ENCODE data around the gene ARMC9.
A peak's percentile ranks its signal among the peaks of the same experiment; 100 is the strongest.
"Not testable (repeated sequence)": the region's sequence is repeated elsewhere in the genome, so short reads cannot be mapped to it uniquely, and the experiment has no call there.

The ARMC9 gene

DNA sequence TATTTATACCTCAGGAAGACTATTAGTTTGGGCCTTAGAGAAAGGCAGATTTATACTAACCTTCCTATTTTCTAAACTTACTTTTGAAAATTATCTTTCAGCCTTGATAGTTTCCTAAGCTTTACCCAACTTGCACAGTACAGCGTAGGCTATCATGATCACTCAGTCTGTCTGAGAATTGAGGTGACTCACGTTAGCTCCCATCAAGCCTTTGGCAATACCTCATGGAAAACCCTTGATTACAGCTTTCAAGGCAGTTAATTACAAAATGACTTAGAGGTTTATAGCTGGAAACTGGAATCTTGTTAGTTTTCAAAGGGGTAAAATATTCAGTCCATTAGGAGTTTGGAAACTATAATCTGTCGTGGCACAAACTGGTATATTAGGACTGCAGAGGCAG, 26.4 kb upstream of the ARMC9 start:
- Histone ChIP-seq H3K4me3 (no peak overlapping the region), H3K27ac (no peak overlapping the region)
- TF ChIP-seq, protein P1, sequence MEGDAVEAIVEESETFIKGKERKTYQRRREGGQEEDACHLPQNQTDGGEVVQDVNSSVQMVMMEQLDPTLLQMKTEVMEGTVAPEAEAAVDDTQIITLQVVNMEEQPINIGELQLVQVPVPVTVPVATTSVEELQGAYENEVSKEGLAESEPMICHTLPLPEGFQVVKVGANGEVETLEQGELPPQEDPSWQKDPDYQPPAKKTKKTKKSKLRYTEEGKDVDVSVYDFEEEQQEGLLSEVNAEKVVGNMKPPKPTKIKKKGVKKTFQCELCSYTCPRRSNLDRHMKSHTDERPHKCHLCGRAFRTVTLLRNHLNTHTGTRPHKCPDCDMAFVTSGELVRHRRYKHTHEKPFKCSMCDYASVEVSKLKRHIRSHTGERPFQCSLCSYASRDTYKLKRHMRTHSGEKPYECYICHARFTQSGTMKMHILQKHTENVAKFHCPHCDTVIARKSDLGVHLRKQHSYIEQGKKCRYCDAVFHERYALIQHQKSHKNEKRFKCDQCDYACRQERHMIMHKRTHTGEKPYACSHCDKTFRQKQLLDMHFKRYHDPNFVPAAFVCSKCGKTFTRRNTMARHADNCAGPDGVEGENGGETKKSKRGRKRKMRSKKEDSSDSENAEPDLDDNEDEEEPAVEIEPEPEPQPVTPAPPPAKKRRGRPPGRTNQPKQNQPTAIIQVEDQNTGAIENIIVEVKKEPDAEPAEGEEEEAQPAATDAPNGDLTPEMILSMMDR (IDR thresholded peaks at IDR 0.05): no peak
- DNase-seq (ENCODE audit: low spot score): no peak

GRCh38 chr2:231174211-231174651, 24.2 kb upstream of the ARMC9 start:
- no peak for DNase-seq (ENCODE audit: low spot score)
- TF ChIP-seq, protein P1 (IDR thresholded peaks at IDR 0.05): no peak
- Histone ChIP-seq H3K27ac (no peak overlapping the region), H3K4me3 (no peak overlapping the region)

- Histone ChIP-seq H3K4me3 (no peak overlapping the region), H3K27ac (no peak overlapping the region)
- no peak for DNase-seq (ENCODE audit: low spot score)
- TF ChIP-seq, protein P1 (IDR thresholded peaks at IDR 0.05): no peak
Observed at GRCh38 chr2:231176066-231176465, 22.4 kb upstream of the ARMC9 start.

DNA sequence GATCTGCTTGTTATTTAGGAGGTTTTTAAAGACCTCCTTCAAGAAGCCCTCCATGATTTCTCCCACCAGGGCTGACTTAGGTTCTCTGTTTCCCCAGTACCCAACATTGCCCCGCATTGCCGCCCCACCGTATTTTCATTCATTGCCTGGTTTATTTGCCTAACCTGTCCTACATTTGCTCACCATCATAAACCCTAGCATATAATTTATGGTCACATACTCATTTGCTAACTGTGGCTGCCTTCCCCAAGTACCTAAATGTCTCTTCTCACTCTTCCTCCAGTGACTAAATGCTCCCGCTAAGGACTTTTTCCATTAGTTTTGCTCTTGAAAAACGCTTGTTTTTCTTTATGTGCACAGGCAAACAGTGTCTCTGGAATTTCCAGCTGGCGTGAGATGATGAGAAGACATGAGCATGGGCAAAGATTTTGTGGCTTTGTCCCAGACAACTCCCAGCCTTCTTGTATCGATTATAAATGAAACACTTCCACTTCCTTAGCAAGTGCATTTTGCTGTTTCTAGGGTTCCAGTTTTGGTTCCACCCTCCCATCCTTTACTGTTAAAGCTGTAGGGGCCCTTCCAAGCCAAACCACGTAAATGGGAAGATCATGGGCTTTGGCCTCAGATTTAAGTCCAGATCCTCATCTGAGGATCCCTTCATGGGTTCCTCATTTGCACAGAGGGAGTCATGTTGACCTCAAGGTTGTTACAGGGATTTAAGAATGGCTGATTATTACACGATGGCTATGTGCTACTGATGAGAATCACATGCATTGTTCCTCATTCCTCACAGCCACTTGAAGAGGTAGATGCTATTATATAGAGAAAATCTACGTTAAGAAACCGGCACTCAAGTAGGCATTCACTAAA, 21.0 kb upstream of the ARMC9 start:
- TF ChIP-seq, protein P1 (IDR thresholded peaks at IDR 0.05): no peak
- Histone ChIP-seq H3K4me3 (no peak overlapping the region), H3K27ac (no peak overlapping the region)
- DNase-seq (ENCODE audit: low spot score): no peak

- H3K27ac ChIP-seq; H3K4me3 ChIP-seq; DNase-seq (ENCODE audit: low spot score): not testable (repeated sequence)
Observed at GRCh38 chr2:231178805-231179204, 19.6 kb upstream of the ARMC9 start.

DNA sequence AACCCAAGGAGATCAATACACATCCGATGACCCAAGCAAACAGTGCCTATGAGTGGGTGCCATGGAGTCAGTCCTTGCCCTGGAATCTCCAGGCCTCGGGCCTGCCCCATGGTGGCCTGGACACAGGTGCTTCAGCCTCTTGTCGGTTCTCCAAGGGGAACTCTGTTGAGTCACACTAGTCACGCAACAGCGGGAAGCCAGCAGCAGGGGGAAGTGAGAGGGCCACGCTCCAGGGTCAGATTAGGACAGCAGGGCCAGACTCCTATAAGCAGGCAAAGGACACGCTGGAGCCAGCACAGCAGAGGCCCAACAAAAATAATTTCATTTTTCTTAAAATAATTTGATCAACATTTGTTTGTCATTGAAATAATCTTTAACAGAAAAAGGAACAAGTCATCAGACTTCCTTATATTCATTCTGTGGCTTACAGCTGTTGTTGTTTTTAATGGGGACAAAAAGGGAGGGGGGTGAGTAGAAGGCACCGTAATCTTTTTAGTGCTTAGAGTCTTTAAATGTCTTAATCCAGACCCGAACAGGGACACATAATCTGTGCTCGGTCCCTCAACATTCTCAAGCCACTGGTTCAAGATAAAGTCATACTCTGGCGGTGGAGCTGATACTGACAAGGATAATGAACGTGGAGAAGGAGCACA, 16.4 kb upstream of the ARMC9 start:
- H3K4me3 ChIP-seq: no peak overlapping the region
- TF ChIP-seq, protein P1 (IDR thresholded peaks at IDR 0.05): no peak
- DNase-seq (ENCODE audit: low spot score): peak; percentile 88
- peak overlapping the region; percentile 54 to 87 for H3K27ac ChIP-seq

DNA sequence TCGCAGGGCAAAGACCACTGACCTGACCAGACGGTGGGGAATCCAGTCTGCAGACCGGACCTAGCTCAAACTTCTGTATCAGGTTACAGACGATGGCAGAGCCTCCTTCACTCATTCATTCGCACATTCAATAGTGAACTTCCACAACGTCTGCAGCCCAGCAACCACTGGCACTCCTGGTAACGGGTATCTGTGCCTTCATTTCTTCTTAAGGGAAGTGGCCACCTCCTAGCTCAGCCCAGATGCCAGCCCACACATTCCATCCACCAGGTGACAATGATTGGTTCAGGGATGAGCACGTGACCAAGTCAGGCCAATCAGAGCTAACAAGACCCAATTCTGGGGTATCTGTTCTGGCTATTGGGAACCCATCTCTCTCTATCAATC, 15.9 kb upstream of the ARMC9 start:
- Histone ChIP-seq H3K27ac (peak overlapping the region; percentile 54 to 87), H3K4me3 (no peak overlapping the region)
- DNase-seq (ENCODE audit: low spot score): no peak
- TF ChIP-seq, protein P1 (IDR thresholded peaks at IDR 0.05): no peak

Data from coronary artery (tissue), 2 donors.